ENCODE measurements around the gene PCED1A.

DNA sequence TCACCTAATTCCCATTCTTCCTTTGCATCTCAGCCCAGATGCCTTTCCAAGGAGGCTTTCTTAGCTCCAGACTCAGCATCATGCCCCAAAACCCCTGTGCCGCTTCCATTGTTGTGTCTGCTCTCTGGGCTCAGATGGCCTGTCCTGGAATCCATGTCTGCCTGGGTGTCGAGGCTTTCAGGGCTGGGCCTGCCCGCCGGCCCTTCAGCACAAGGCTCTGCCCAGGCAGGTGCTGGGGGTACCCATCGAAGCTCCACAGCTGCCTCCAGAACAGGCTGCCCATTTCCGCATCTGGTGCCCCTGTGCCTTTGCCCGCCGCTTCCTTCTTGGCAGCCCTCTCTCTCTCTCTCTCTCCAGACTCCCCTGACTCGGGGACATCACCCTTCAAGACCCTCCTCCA, 41.2 kb downstream of the PCED1A start:
- TF ChIP-seq, protein P1, sequence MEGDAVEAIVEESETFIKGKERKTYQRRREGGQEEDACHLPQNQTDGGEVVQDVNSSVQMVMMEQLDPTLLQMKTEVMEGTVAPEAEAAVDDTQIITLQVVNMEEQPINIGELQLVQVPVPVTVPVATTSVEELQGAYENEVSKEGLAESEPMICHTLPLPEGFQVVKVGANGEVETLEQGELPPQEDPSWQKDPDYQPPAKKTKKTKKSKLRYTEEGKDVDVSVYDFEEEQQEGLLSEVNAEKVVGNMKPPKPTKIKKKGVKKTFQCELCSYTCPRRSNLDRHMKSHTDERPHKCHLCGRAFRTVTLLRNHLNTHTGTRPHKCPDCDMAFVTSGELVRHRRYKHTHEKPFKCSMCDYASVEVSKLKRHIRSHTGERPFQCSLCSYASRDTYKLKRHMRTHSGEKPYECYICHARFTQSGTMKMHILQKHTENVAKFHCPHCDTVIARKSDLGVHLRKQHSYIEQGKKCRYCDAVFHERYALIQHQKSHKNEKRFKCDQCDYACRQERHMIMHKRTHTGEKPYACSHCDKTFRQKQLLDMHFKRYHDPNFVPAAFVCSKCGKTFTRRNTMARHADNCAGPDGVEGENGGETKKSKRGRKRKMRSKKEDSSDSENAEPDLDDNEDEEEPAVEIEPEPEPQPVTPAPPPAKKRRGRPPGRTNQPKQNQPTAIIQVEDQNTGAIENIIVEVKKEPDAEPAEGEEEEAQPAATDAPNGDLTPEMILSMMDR (IDR thresholded peaks at IDR 0.05; ENCODE audit: low read depth, low read length, poor library complexity, severe bottlenecking), result no peak
- TF ChIP-seq EZH2phosphoT487 (IDR thresholded peaks at IDR 0.05; ENCODE audit: borderline replicate concordance, low read length), result no peak

All from DOHH2 (cell line).